Epithelial cell of esophagus (primary cell): ENCODE data around the gene EXOC6.
"Not testable (repeated sequence)": the region's sequence is repeated elsewhere in the genome, so short reads cannot be mapped to it uniquely, and the experiment has no call there.

ENCODE experiments used
- DNase-seq: peaks from one replicate; pipeline ENCODE4 v3.0.0; 2010; ENCODE audit warnings: low read depth
- H3K4me3 ChIP-seq: 2 replicates; pipeline ENCODE4 v1.5.1; 2011; ENCODE audit warnings: mild to moderate bottlenecking, low read length, control low read depth
- TF ChIP-seq, protein P1 (sequence below): IDR thresholded peaks from 2 replicates; pipeline ENCODE4 v1.5.1; 2011; ENCODE audit warnings: low read depth, mild to moderate bottlenecking, low read length, control low read depth, inconsistent platforms; ENCODE audit not compliant: insufficient read depth; ENCODE audit errors: missing control alignments

The EXOC6 gene

DNA sequence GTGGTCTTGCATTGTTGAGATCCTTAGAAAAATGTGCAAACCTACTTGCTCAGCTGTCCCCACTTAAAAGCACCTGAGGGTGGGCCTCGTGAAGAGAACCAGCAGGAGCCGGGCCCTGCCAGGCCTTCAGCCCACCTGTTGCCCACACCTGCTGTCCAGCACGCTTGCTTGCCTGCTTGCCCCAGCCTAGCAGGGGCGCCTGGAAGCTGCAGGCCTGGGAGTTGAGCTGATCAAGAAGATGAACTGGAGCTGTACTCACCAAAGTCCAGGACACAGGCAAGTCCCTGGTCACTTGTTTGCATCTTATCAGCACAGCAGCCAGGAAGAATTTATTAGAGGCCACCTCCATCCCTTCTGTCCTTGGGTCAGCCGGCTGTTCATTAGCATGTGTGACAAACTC, 248.6 kb downstream of the EXOC6 start:
- DNase-seq, result no peak
- H3K4me3 ChIP-seq, result no peak overlapping the region
- TF ChIP-seq, protein P1, sequence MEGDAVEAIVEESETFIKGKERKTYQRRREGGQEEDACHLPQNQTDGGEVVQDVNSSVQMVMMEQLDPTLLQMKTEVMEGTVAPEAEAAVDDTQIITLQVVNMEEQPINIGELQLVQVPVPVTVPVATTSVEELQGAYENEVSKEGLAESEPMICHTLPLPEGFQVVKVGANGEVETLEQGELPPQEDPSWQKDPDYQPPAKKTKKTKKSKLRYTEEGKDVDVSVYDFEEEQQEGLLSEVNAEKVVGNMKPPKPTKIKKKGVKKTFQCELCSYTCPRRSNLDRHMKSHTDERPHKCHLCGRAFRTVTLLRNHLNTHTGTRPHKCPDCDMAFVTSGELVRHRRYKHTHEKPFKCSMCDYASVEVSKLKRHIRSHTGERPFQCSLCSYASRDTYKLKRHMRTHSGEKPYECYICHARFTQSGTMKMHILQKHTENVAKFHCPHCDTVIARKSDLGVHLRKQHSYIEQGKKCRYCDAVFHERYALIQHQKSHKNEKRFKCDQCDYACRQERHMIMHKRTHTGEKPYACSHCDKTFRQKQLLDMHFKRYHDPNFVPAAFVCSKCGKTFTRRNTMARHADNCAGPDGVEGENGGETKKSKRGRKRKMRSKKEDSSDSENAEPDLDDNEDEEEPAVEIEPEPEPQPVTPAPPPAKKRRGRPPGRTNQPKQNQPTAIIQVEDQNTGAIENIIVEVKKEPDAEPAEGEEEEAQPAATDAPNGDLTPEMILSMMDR, result no peak

DNA sequence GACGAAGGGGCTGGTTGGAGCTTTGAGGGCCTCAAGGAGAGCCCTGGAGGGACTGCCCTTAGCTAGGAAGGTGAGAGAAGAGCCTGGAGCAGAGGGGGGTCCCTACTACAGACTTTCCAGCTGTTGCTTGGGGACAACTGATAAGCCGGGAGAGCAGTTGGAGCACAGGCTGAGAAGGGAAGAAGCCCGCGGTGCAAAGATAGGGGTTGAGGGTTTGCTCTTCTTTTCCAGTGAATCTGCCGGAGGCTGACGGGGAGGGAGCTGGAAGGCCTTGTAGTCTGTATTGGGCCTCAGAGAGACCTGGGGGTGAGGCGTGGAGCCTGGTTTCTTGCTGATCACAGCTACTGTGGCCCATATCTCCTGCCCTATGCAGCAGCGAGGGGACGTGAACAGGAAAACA, 249.1 kb downstream of the EXOC6 start:
- TF ChIP-seq, protein P1, result no peak
- H3K4me3 ChIP-seq, result no peak overlapping the region
- no peak for DNase-seq

DNA sequence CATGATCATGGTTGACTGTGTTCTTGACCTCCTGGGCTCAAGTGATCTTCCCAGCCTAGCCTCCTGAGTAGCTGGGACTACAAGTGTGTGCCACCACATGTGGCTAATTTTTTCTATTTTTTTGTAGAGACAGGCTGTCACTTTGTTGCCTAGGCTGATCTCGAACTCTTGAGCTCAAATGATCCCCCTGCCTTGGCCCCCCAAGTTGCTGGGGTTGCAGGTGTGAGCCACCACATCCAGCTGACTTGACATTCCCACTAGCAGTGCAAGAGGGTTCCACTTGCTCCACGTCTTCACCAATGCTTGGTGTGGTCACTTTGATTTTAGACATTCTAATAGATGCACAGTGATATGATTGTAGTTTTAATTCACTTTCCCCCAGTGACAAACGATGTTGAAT, 250.5 kb downstream of the EXOC6 start:
- TF ChIP-seq, protein P1, result no peak
- H3K4me3 ChIP-seq, result no peak overlapping the region
- DNase-seq, result no peak

- no peak overlapping the region for H3K4me3 ChIP-seq
- TF ChIP-seq, protein P1, result no peak
- DNase-seq, result no peak
Measured at GRCh38 chr10:93099670-93100069, 251.3 kb downstream of the EXOC6 start.

- not testable (repeated sequence) for DNase-seq, H3K4me3 ChIP-seq
Measured at GRCh38 chr10:93101148-93101547, 252.8 kb downstream of the EXOC6 start.

GRCh38 chr10:93103953-93104352, 255.6 kb downstream of the EXOC6 start:
- DNase-seq, result no peak
- H3K4me3 ChIP-seq, result no peak overlapping the region
- TF ChIP-seq, protein P1, result no peak

- no peak overlapping the region for H3K4me3 ChIP-seq
- TF ChIP-seq, protein P1, result no peak
- DNase-seq, result no peak
Measured at GRCh38 chr10:93106631-93107072, 258.3 kb downstream of the EXOC6 start.
